Thymus (tissue), 11 donors: ENCODE measurements around the gene GBF1. TPM values are rescaled to one million over a fixed set of nuclear protein-coding genes. Genes with fewer than 3 reads are reported as not detected.

Experiments used
- DNase-seq, 9 donors: peaks; one replicate each; pipeline ENCODE4 v3.0.0-alpha.2; 2013; ENCODE audit warnings: low spot score in 9 of 9, low read depth in 6 of 9, missing footprints in 1 of 9
- H3K27ac ChIP-seq, 2 donors: one replicate each; pipeline ENCODE4 v1.5.1; 2013; ENCODE audit warnings: control low read depth in 1 of 2, low read depth in 1 of 2, low read length in 1 of 2, mild to moderate bottlenecking in 1 of 2, moderate library complexity in 1 of 2
- H3K27me3 ChIP-seq, 2 donors: one replicate each; pipeline ENCODE4 v1.5.1; 2013; ENCODE audit warnings: low read length in 1 of 2; ENCODE audit not compliant: control insufficient read depth in 2 of 2, insufficient read depth in 1 of 2
- H3K36me3 ChIP-seq, 2 donors: one replicate each; pipeline ENCODE4 v1.5.1; 2013; ENCODE audit warnings: low read length in 1 of 2, mild to moderate bottlenecking in 1 of 2, moderate library complexity in 1 of 2; ENCODE audit not compliant: control insufficient read depth in 2 of 2, insufficient read depth in 2 of 2
- H3K4me1 ChIP-seq, 2 donors: one replicate each; pipeline ENCODE4 v1.5.1; 2013; ENCODE audit warnings: low read length in 2 of 2; ENCODE audit not compliant: control insufficient read depth in 2 of 2, insufficient read depth in 2 of 2
- H3K4me3 ChIP-seq, 2 donors: one replicate each; pipeline ENCODE4 v1.5.1; 2013; ENCODE audit warnings: low read length in 2 of 2, control low read depth in 1 of 2, mild to moderate bottlenecking in 1 of 2
- H3K9me3 ChIP-seq, 2 donors: one replicate each; pipeline ENCODE4 v1.5.1; 2013; ENCODE audit warnings: low read length in 1 of 2, mild to moderate bottlenecking in 1 of 2; ENCODE audit not compliant: control insufficient read depth in 2 of 2, insufficient read depth in 1 of 2
- WGBS: extraction: QIAGEN DNeasy Blood & Tissue Kit; methylation state at CpG from one replicate; pipeline ENCODE4 v1.1.7; 2013; 5-methylcytosine and 5-hydroxymethylcytosine counted together
- polyA plus RNA-seq: library from polyadenylated mRNA; stranded (reverse); fragments of 200-250 nt; gene quantifications from one replicate; pipeline ENCODE4 v1.2.3, GENCODE V29; 2013
- total RNA-seq: library from RNA; stranded (reverse); fragments of 120-200 nt; gene quantifications from one replicate; pipeline ENCODE4 v1.2.4, GENCODE V29; 2013
- donor health status: healthy.

The GBF1 gene
- total and polyA plus RNA-seq, 2 donors, result 9.6 to 11.1 TPM

DNA sequence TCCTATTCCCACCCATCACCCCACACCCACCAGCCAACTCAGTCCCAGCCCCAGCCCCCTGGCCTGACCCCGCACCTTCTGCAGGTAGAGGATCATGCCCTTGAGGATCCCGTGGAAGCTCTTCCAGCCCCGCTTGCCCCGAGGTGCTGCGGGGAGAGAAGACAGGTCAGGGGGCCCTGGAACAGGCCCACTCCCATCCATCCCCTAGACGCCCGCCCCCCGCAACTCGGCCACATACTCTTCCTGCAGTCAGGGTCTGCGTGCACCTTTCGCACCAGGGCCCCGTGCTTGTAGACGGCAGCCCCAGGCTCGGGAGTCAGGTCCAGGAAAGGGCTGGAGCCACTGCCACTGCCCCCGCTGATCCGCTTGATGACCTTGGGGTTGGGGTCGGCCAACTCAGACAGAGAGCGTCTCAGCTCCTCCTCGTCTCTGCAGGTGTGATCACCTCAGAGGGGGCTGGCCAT lies 159.8 kb downstream of the GBF1 start:
- WGBS, result 96% methylated on average over 19 of the region's 19 CpGs
- Histone ChIP-seq H3K4me1 (peaks cover 7 to 18% of the 10 kb centered on the region in 2 donors), H3K9me3 (peaks cover 0 to 2% of the 10 kb centered on the region in 2 donors), H3K27ac (no peak overlapping the region), H3K27me3 (peaks cover 30 to 47% of the 10 kb centered on the region in 2 donors), H3K36me3 (peaks cover 9 to 12% of the 10 kb centered on the region in 2 donors), H3K4me3 (no peak overlapping the region)
- no peak for DNase-seq

- 74% methylated on average over 6 of the region's 6 CpGs for WGBS
- Histone ChIP-seq H3K4me1 (peaks cover 11 to 22% of the 10 kb centered on the region in 2 donors), H3K9me3 (peaks cover 0 to 4% of the 10 kb centered on the region in 2 donors), H3K4me3 (no peak overlapping the region), H3K27me3 (peaks cover 35 to 52% of the 10 kb centered on the region in 2 donors), H3K36me3 (peaks cover 9 to 10% of the 10 kb centered on the region in 2 donors), H3K27ac (no peak overlapping the region)
- DNase-seq, result no peak
Measured at GRCh38 chr10:102405632-102406031, 160.3 kb downstream of the GBF1 start.

DNA sequence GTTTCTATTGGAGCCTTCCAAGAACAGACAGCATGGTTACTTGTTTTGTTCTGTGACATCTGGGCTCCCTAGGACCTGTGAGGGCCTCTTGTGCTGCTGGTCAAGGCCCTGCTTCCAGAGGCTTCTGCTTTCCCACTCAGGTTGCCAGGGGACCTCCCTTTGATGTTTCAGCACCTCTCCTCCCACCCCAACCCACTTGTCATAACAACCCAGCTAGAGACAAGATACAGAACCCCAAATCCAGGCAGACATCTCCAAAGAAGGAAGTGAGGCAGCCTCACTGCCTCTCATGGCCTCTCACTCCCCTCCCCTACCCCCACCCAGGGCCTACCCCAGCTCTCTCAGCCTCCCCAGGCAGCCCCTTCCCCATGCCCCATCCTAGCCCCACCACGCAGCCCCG lies 161.5 kb downstream of the GBF1 start:
- DNase-seq, result no peak
- 96% methylated on average over 2 of the region's 2 CpGs for WGBS
- Histone ChIP-seq H3K4me3 (no peak overlapping the region), H3K9me3 (peaks cover 0 to 4% of the 10 kb centered on the region in 2 donors), H3K4me1 (peaks cover 11 to 34% of the 10 kb centered on the region in 2 donors), H3K27me3 (peaks cover 46 to 63% of the 10 kb centered on the region in 2 donors), H3K27ac (no peak overlapping the region), H3K36me3 (peaks cover 0 to 2% of the 10 kb centered on the region in 2 donors)

DNA sequence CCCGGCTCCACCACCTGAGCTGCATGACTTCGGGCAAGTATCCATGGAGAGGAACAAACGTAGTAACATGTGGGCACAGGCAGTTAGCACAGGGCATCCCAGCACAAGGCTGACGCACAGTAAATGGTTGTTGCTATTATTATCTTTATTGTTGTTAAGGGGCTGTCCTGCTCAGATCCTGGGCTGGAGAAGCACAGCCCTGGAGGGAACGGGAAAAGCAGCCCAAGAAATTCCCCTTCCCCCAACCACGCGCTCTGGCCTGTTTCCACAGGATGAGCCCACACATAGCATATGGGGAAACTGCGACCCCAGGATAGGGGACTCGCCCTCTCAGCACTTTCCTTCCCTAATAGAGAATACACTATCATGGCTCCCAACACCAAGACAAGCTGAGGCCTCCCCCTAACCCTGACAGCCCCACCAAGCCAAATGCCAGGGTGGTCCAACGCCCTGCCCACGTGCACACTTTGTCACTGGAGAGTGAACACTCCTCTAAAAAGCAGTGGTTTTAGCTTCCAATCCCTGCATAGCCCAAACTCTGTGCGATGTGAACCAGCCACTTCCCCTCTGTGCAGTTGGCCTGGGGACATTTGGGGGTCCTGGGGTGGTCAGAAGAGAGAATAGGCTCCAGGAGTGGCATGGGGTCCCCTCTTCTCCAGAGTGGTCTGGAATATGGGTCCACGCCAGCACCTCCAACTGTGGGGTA lies 162.2 kb downstream of the GBF1 start:
- H3K27ac ChIP-seq, result no peak overlapping the region
- peaks cover 11 to 41% of the 10 kb centered on the region in 2 donors for H3K4me1 ChIP-seq
- no peak overlapping the region for H3K4me3 ChIP-seq
- peaks cover 53 to 71% of the 10 kb centered on the region in 2 donors for H3K27me3 ChIP-seq
- H3K9me3 ChIP-seq, result peaks cover 0 to 4% of the 10 kb centered on the region in 2 donors
- WGBS, result 95% methylated on average over 13 of the region's 13 CpGs
- H3K36me3 ChIP-seq, result no peaks in the 10 kb centered on the region
- DNase-seq, result no peak

DNA sequence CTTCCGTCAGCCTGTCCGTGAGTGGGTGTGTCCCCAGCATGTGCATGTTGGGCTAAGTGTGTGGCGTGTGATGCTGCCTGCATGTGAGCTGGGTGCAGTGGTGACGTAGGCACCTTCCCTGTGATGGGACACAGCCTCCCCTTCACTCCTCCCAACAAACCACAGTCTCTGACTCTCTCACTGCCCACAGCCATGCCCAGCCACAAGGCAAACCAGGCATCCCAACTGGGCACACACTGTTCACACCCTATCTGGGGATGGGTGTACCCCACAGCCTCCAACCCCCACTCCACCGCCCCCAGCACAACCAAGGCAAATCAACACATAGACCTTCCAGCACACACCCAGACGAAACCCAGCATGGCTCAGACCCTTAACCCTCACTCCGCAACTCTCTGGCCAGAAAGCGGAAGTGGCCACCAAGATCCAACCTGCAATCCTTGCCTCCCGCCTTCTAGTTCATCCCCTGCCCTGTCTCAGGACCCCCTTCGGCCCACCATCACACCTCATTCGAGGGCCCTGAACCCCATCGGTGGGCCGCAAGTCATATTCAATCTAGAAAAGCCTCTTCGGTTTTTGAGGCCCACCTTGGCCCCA lies 162.9 kb downstream of the GBF1 start:
- no peak for DNase-seq
- H3K36me3 ChIP-seq, result no peaks in the 10 kb centered on the region
- H3K4me1 ChIP-seq, result peaks cover 15 to 47% of the 10 kb centered on the region in 2 donors
- peaks cover 53 to 76% of the 10 kb centered on the region in 2 donors for H3K27me3 ChIP-seq
- H3K9me3 ChIP-seq, result peaks cover 0 to 4% of the 10 kb centered on the region in 2 donors
- 84% methylated on average over 14 of the region's 14 CpGs for WGBS
- no peak overlapping the region for H3K4me3 ChIP-seq
- H3K27ac ChIP-seq, result no peak overlapping the region

DNA sequence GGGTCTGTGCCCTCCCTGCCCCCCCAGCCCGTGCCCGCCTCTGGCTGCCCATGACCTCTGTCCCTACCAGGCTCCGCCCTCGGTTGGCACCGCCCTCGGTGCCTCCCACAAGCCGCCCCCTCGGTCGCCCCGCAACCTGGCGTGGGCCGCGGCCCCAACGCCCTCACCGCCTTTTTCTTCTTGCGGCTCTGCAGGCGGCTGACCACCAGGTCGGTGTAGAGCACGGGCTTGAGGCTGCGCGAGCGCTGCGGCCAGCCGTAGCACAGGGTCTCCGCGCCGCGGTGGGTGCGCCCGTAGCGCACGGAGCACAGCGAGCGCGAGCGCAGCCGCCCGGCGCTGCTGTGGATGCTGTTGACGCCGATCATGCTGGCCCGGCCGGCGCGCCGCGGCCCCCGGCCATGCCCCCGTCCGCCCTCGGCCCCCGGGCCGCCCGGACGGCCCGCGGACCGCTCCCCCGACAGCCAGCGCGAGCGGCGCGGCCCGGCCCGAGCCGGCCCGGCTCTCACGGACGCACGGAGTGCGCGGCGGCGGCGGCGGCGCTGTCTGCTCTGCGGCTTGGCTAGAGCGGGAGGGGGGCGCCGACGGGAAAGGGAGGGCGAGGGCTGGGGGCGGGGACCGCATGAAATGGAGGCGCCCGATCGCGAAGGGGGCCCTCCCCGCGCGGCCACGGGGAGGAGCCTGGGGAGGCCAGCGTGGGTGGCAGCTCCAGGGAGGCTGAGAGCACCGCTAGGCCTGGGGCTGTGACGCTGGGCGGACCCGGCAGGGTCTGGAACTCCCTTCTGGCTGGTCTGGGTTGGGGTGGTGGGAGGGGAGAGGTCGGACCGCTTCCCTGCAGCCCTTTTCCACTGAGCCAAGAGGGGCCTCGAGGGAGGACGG lies 163.6 kb downstream of the GBF1 start:
- 1% methylated on average over 103 of the region's 103 CpGs for WGBS
- H3K4me3 ChIP-seq, result peak overlapping the region; percentile 24 to 53
- peaks cover 19 to 53% of the 10 kb centered on the region in 2 donors for H3K4me1 ChIP-seq
- H3K27me3 ChIP-seq, result peaks cover 53 to 81% of the 10 kb centered on the region in 2 donors
- DNase-seq, result peak in 6 of 9 donors; percentile 41 to 77 (median 56)
- peak overlapping the region; percentile 9 to 32 for H3K27ac ChIP-seq
- peaks cover 0 to 4% of the 10 kb centered on the region in 2 donors for H3K9me3 ChIP-seq
- H3K36me3 ChIP-seq, result no peaks in the 10 kb centered on the region

GRCh38 chr10:102409604-102410428 lies 164.5 kb downstream of the GBF1 start:
- H3K27ac ChIP-seq, result peak overlapping the region; percentile 32 to 47
- H3K9me3 ChIP-seq, result peaks cover 0 to 4% of the 10 kb centered on the region in 2 donors
- no peak for DNase-seq
- peak overlapping the region; percentile 32 to 53 for H3K4me3 ChIP-seq
- peaks cover 54 to 90% of the 10 kb centered on the region in 2 donors for H3K27me3 ChIP-seq
- WGBS, result 47% methylated on average over 24 of the region's 24 CpGs
- peaks cover 19 to 53% of the 10 kb centered on the region in 2 donors for H3K4me1 ChIP-seq
- no peaks in the 10 kb centered on the region for H3K36me3 ChIP-seq

GRCh38 chr10:102410429-102411073 lies 165.2 kb downstream of the GBF1 start:
- 2% methylated on average over 48 of the region's 48 CpGs for WGBS
- Histone ChIP-seq H3K4me1 (peaks cover 19 to 53% of the 10 kb centered on the region in 2 donors), H3K27me3 (peaks cover 56 to 90% of the 10 kb centered on the region in 2 donors)

More at GRCh38 chr10:102410429-102411073, 165.2 kb downstream of the GBF1 start:
- DNase-seq, result peak in 6 of 9 donors; percentile 42 to 81 (median 56)
- Histone ChIP-seq H3K9me3 (peaks cover 0 to 4% of the 10 kb centered on the region in 2 donors), H3K36me3 (no peaks in the 10 kb centered on the region), H3K27ac (peak overlapping the region in 1 of 2 donors; percentile 46), H3K4me3 (peak overlapping the region; percentile 30 to 32)
